Measurements from ENCODE around the gene SOD1. TPM values are rescaled to one million over a fixed set of nuclear protein-coding genes. Genes with fewer than 3 reads are reported as not detected.

SOD1 gene
- total and polyA plus RNA-seq, 10 of the 15 experiments (the other 5 are each of a cell fraction or from before 2014, with no cell fraction given) = 171 to 710 (median 313) TPM

- DNase-seq (ENCODE audit: low read depth, low spot score) (no peak), ATAC-seq (no peak), FAIRE-seq (no peak)
- no TSS peak for BruUV-seq (replicated peaks)
- Histone ChIP-seq H3K79me2 (ENCODE audit: control insufficient read depth, insufficient read depth, low read length) (no peaks in the 10 kb centered on the region), H3K27me3 (replicated peaks in 1 of 2; ENCODE audit: control insufficient read depth in 2 of 2, insufficient read depth in 2 of 2, low read length in 1 of 2) (no peaks in the 10 kb centered on the region), H3K4me1 (ENCODE audit: control insufficient read depth, insufficient read depth, low read length) (no peaks in the 10 kb centered on the region), H3K4me2 (ENCODE audit: control insufficient read depth, insufficient read depth) (no peak overlapping the region), H4K20me1 (ENCODE audit: control insufficient read depth, insufficient read depth) (no peaks in the 10 kb centered on the region), H3K4me3 (no peak overlapping the region), H2AFZ (ENCODE audit: control insufficient read depth, low read depth, low read length) (no peak overlapping the region), H3K36me3 (ENCODE audit: control insufficient read depth in 2 of 2, insufficient read depth in 2 of 2, low read length in 1 of 2) (peaks cover 3 to 11% of the 10 kb centered on the region in 2 experiments; a peak in 3 of 4 replicates), H3K27ac (ENCODE audit: control insufficient read depth, insufficient read depth) (no peak overlapping the region), H3K9ac (ENCODE audit: control insufficient read depth, insufficient read depth, low read length) (no peak overlapping the region), H3K9me3 (replicated peaks; ENCODE audit: control insufficient read depth, insufficient read depth, low read length) (no peaks in the 10 kb centered on the region)
- WGBS (ENCODE audit: insufficient coverage, insufficient replicate concordance, low lambda C conversion rate, missing lambda C conversion rate) = 96% methylated on average over 7 of the region's 7 CpGs
- intact Hi-C loops (cut with micrococcal nuclease; ENCODE audit: unreplicated experiment) (no loop called here), in situ Hi-C loops (cut with MboI) (no loop called here)
- CTCF ChIA-PET = no interaction called here
- SMC1A ChIA-PET (ENCODE audit: uncharacterized antibody, unreplicated experiment) = interaction anchor here (1.2 kb wide), 1 partner anchor 12 kb away, joined by 3 read pairs; no protein-coding TSS in a partner anchor
- RAD21 ChIA-PET (ENCODE audit: unreplicated experiment) = no interaction called here
- no peak for TF ChIP-seq FOXK2 (IDR thresholded peaks at IDR 0.05)
- no peak for TF ChIP-seq USF2 (IDR thresholded peaks at IDR 0.05; ENCODE audit: borderline replicate concordance, low read depth, low read length)
- TF ChIP-seq DPF2 (IDR thresholded peaks at IDR 0.05) = no peak
- no peak for TF ChIP-seq IRF3 (IDR thresholded peaks at IDR 0.05)
- TF ChIP-seq STAT3 (IDR thresholded peaks at IDR 0.05; ENCODE audit: low read depth, low read length) = no peak
- TF ChIP-seq HDAC2 (IDR thresholded peaks at IDR 0.05) = no peak
- no peak for TF ChIP-seq CHD2 (IDR thresholded peaks at IDR 0.05; ENCODE audit: borderline replicate concordance, low read depth, low read length)
- no peak for TF ChIP-seq SIX5 (IDR thresholded peaks at IDR 0.05; ENCODE audit: low read depth, low read length, severe bottlenecking)
- TF ChIP-seq RUNX3 (IDR thresholded peaks at IDR 0.05; ENCODE audit: low read length) = no peak
- TF ChIP-seq CBX3 (IDR thresholded peaks at IDR 0.05; ENCODE audit: borderline replicate concordance, low read depth) = no peak
- TF ChIP-seq CEBPZ (IDR thresholded peaks at IDR 0.05; ENCODE audit: low read depth, low read length) = no peak
- TF ChIP-seq SIN3A (IDR thresholded peaks at IDR 0.05; ENCODE audit: low read depth, low read length) = no peak
- no peak for TF ChIP-seq ASH2L (IDR thresholded peaks at IDR 0.05; ENCODE audit: borderline replicate concordance, low read depth)
- no peak for TF ChIP-seq JUNB (IDR thresholded peaks at IDR 0.05)
- TF ChIP-seq TARDBP (IDR thresholded peaks at IDR 0.05; ENCODE audit: borderline replicate concordance) = no peak
- POLR2A ChIA-PET = no interaction called here
Observed at GRCh38 chr21:31675318-31675717, 15.8 kb downstream of the SOD1 start.

Data from GM12878 (cell line).